Activated CD8-positive, alpha-beta T cell treated with anti-CD3 and anti-CD28 coated beads for 36 hours (primary cell): ENCODE measurements around the gene CLEC19A. TPM values are rescaled to one million over a fixed set of nuclear protein-coding genes. Genes with fewer than 3 reads are reported as not detected.

Experiments used
- ATAC-seq: fragments of 200-7000 bp; cut with Tn5 transposase; one replicate; pipeline ENCODE4 v1.10.0; 2021; ENCODE audit warnings: mild to moderate bottlenecking, moderate library complexity
- CTCF ChIA-PET: fragments of 350-600 bp; sonication (Branson Sonifier 250); formaldehyde crosslinking; loops from one replicate; lab custom pipeline; 2021; ENCODE audit warnings: antibody characterized with exemption; lab: Charles Lee
- POLR2A ChIA-PET: fragments of 350-600 bp; sonication (Branson Sonifier 250); formaldehyde crosslinking; loops from one replicate; lab custom pipeline; 2021; ENCODE audit warnings: antibody characterized with exemption; lab: Charles Lee
- DNase-seq: peaks from one replicate; pipeline ENCODE4 v3.0.0-alpha.2; 2020
- H3K27ac Mint-ChIP-seq: one replicate; pipeline ENCODE4 v1.8.0; 2021; ENCODE audit warnings: mild to moderate bottlenecking, mixed read lengths
- H3K27me3 Mint-ChIP-seq: one replicate; pipeline ENCODE4 v1.8.0; 2021; ENCODE audit warnings: mixed read lengths
- H3K36me3 Mint-ChIP-seq: one replicate; pipeline ENCODE4 v1.8.0; 2021; ENCODE audit warnings: low read depth, mixed read lengths
- H3K4me1 Mint-ChIP-seq: one replicate; pipeline ENCODE4 v1.8.0; 2021; ENCODE audit warnings: low read depth, mixed read lengths
- H3K4me3 Mint-ChIP-seq: one replicate; pipeline ENCODE4 v1.8.0; 2021; ENCODE audit warnings: mild to moderate bottlenecking, moderate library complexity, mixed read lengths
- H3K9me3 Mint-ChIP-seq: one replicate; pipeline ENCODE4 v1.8.0; 2021; ENCODE audit warnings: mixed read lengths
- CTCF ChIP-seq: fragments of 200-600 bp; IDR thresholded peaks from one replicate; pipeline ENCODE4 v1.8.0; 2022; ENCODE audit warnings: antibody characterized with exemption, mild to moderate bottlenecking
- intact Hi-C: fragments of 100-400 bp; cut with micrococcal nuclease; formaldehyde crosslinking; loops from one replicate; pipeline ENCODE4 v1.10.0; 2022
- total RNA-seq, 2 experiments: library from RNA; stranded (reverse); gene quantifications; one replicate each; pipeline ENCODE4 v1.2.3, GENCODE V29; 2021

CLEC19A gene
- total RNA-seq, 2 experiments from 2014 or later, result not detected

GRCh38 chr16:19252904-19253303 lies 32.6 kb upstream of the CLEC19A start:
- CTCF ChIA-PET, result no interaction called here
- intact Hi-C loops, result no loop called here
- no peak for ATAC-seq
- Mint-ChIP-seq H3K27me3 (no peaks in the 10 kb centered on the region), H3K4me3 (no peak overlapping the region), H3K27ac (no peak overlapping the region), H3K9me3 (peaks cover 3% of the 10 kb centered on the region), H3K36me3 (no peaks in the 10 kb centered on the region), H3K4me1 (no peaks in the 10 kb centered on the region)
- POLR2A ChIA-PET, result no interaction called here
- no peak for DNase-seq
- TF ChIP-seq CTCF, result no peak

- no peak overlapping the region for H3K27ac Mint-ChIP-seq
- POLR2A ChIA-PET, result no interaction called here
- H3K9me3 Mint-ChIP-seq, result no peaks in the 10 kb centered on the region
- no peak overlapping the region for H3K4me3 Mint-ChIP-seq
- H3K27me3 Mint-ChIP-seq, result peaks cover 4% of the 10 kb centered on the region
- no peaks in the 10 kb centered on the region for H3K4me1 Mint-ChIP-seq
- ATAC-seq (no peak), DNase-seq (no peak)
- no peak for TF ChIP-seq CTCF
- intact Hi-C loops, result no loop called here
- no peaks in the 10 kb centered on the region for H3K36me3 Mint-ChIP-seq
- CTCF ChIA-PET, result no interaction called here
These were observed 30.9 kb upstream of the CLEC19A start for GRCh38 chr16:19254611-19255010.

GRCh38 chr16:19264123-19264673 lies 21.3 kb upstream of the CLEC19A start:
- CTCF ChIA-PET, result no interaction called here
- Mint-ChIP-seq H3K4me1 (no peaks in the 10 kb centered on the region), H3K9me3 (peaks cover 15% of the 10 kb centered on the region), H3K27ac (no peak overlapping the region), H3K36me3 (no peaks in the 10 kb centered on the region), H3K4me3 (no peak overlapping the region), H3K27me3 (no peaks in the 10 kb centered on the region)
- TF ChIP-seq CTCF, result no peak
- intact Hi-C loops, result no loop called here
- DNase-seq (no peak), ATAC-seq (no peak)
- POLR2A ChIA-PET, result no interaction called here

- no peak for ATAC-seq
- peaks cover 15% of the 10 kb centered on the region for H3K9me3 Mint-ChIP-seq
- H3K4me1 Mint-ChIP-seq, result no peaks in the 10 kb centered on the region
- ChIA-PET POLR2A (no interaction called here), CTCF (no interaction called here)
- intact Hi-C loops, result no loop called here
- no peak for DNase-seq
- no peak for TF ChIP-seq CTCF
- no peak overlapping the region for H3K27ac Mint-ChIP-seq
- H3K36me3 Mint-ChIP-seq, result no peaks in the 10 kb centered on the region
- no peaks in the 10 kb centered on the region for H3K27me3 Mint-ChIP-seq
- no peak overlapping the region for H3K4me3 Mint-ChIP-seq
These were observed 20.1 kb upstream of the CLEC19A start for GRCh38 chr16:19265380-19265930.

GRCh38 chr16:19266774-19267173 lies 18.8 kb upstream of the CLEC19A start:
- ATAC-seq, result no peak
- no peak overlapping the region for H3K27ac Mint-ChIP-seq
- H3K27me3 Mint-ChIP-seq, result peaks cover 2% of the 10 kb centered on the region
- no peak overlapping the region for H3K4me3 Mint-ChIP-seq
- no peak for TF ChIP-seq CTCF
- ChIA-PET POLR2A (no interaction called here), CTCF (no interaction called here)
- no peak for DNase-seq
- H3K36me3 Mint-ChIP-seq, result no peaks in the 10 kb centered on the region
- H3K4me1 Mint-ChIP-seq, result no peaks in the 10 kb centered on the region
- H3K9me3 Mint-ChIP-seq, result peaks cover 15% of the 10 kb centered on the region
- intact Hi-C loops, result no loop called here
